Gastrocnemius medialis (tissue), 4 donors: ENCODE measurements around the gene KANSL1. TPM values are rescaled to one million over a fixed set of nuclear protein-coding genes. Genes with fewer than 3 reads are reported as not detected.

Experiments
- ATAC-seq, 2 donors: fragments of 150-250 bp; one replicate each; pipeline ENCODE4 v1.9.1; 2016
- DNase-seq, 2 donors: peaks; one replicate each; pipeline ENCODE4 v3.0.0-alpha.2; 2019
- H3K27ac ChIP-seq, 4 donors: fragments of 200-600 bp; sonication (generic); 1 replicate in 1 of 4; 2 replicates in 3 of 4; pipeline ENCODE4 v1.5.1; 2016 to 2018; ENCODE audit warnings: mild to moderate bottlenecking in 2 of 4, moderate library complexity in 1 of 4
- H3K27me3 ChIP-seq, 3 donors: fragments of 200-600 bp; sonication (generic) in 2 of 3; 1 replicate in 1 of 3; 2 replicates in 2 of 3; pipeline versions ENCODE4 v1.5.1 to v1.6.0; 2016 to 2019; ENCODE audit warnings: mild to moderate bottlenecking in 1 of 3, moderate library complexity in 1 of 3
- H3K36me3 ChIP-seq, 2 donors: fragments of 200-600 bp; sonication (generic) in 1 of 2; one replicate each; pipeline ENCODE4 v1.5.1; 2017 to 2018
- H3K4me1 ChIP-seq, 2 donors: fragments of 200-600 bp; sonication (generic) in 1 of 2; one replicate each; pipeline ENCODE4 v1.5.1; 2016 to 2017; ENCODE audit warnings: mild to moderate bottlenecking in 2 of 2
- H3K4me3 ChIP-seq, 4 donors: fragments of 200-600 bp; sonication (generic) in 3 of 4; 1 replicate in 1 of 4; 2 replicates in 3 of 4; pipeline ENCODE4 v1.5.1; 2016 to 2019; ENCODE audit warnings: mild to moderate bottlenecking in 2 of 4
- H3K9me3 ChIP-seq, 3 donors: fragments of 200-600 bp; sonication (generic) in 2 of 3; 1 replicate in 1 of 3; 2 replicates in 2 of 3; pipeline ENCODE4 v1.5.1; 2016 to 2019
- CTCF ChIP-seq, 5 experiments: fragments of 450-650 bp in 3 of 5; fragments of 200-600 bp in 2 of 5; sonication (generic) in 2 of 5; IDR thresholded peaks in 4 of 5; conservative IDR thresholded peaks in 1 of 5; 1 replicate in 4 of 5; 2 replicates in 1 of 5; pipeline ENCODE4 v1.5.1; 2016 to 2019; ENCODE audit warnings: antibody characterized with exemption in 5 of 5, mild to moderate bottlenecking in 3 of 5, moderate library complexity in 3 of 5
- POLR2A ChIP-seq, 2 donors: fragments of 450-650 bp; IDR thresholded peaks; one replicate each; pipeline ENCODE4 v1.6.1; 2017; ENCODE audit warnings: antibody characterized with exemption in 2 of 2, mild to moderate bottlenecking in 2 of 2, moderate library complexity in 2 of 2
- in situ Hi-C, 4 donors: fragments of 200-750 bp; cut with MboI; loops; one replicate each; pipeline versions ENCODE4 v1.15.0 to v1.8.0; 2017; ENCODE audit warnings: low sequenced_read_pairs in 4 of 4
- intact Hi-C: fragments of 100-400 bp; cut with DNase I; formaldehyde crosslinking; loops from one replicate; pipeline ENCODE4 v1.15.1; 2023; ENCODE audit warnings: low total_unique reads
- total RNA-seq, 4 donors: library from RNA; depleted of rRNA; stranded (reverse); fragments of >200 nt; gene quantifications; one replicate each; pipeline versions ENCODE4 v1.1.0 to v1.2.3, GENCODE V29; 2016

KANSL1 gene
- total RNA-seq, 4 donors from 2014 or later: 19.9 to 35.9 (median 31.2) TPM

GRCh38 chr17:45996282-45996937 is 196.8 kb downstream of the KANSL1 start:
- in situ Hi-C loops: no loop called here

GRCh38 chr17:45995627-45996270 is 197.5 kb downstream of the KANSL1 start:
- H3K27me3 ChIP-seq: no peaks in the 10 kb centered on the region
- no peaks in the 10 kb centered on the region for H3K4me1 ChIP-seq
- H3K9me3 ChIP-seq: no peaks in the 10 kb centered on the region
- no peak for TF ChIP-seq POLR2A (IDR thresholded peaks at IDR 0.05)
- no peak for TF ChIP-seq CTCF (IDR thresholded peaks at IDR 0.05 in 4 of 5, conservative IDR thresholded peaks at IDR 0.05 in 1 of 5)
- peaks cover 0 to 31% of the 10 kb centered on the region in 2 donors for H3K36me3 ChIP-seq
- in situ Hi-C loops: no loop called here
- H3K4me3 ChIP-seq: no peak overlapping the region
- peak overlapping the region in 1 of 4 donors; percentile 58 for H3K27ac ChIP-seq
- peak; percentile 66 to 68 for ATAC-seq
- DNase-seq: peak in 1 of 2 donors; percentile 50
- intact Hi-C loops: no loop called here

More at GRCh38 chr17:45996282-45996937, 196.8 kb downstream of the KANSL1 start:
- DNase-seq: no peak
- Histone ChIP-seq H3K4me3 (no peak overlapping the region), H3K36me3 (peaks cover 0 to 31% of the 10 kb centered on the region in 2 donors), H3K4me1 (no peaks in the 10 kb centered on the region), H3K27ac (peak overlapping the region in 1 of 4 donors; percentile 58), H3K27me3 (no peaks in the 10 kb centered on the region), H3K9me3 (no peaks in the 10 kb centered on the region)
- intact Hi-C loops: no loop called here
- ATAC-seq: no peak
- no peak for TF ChIP-seq CTCF (IDR thresholded peaks at IDR 0.05 in 4 of 5, conservative IDR thresholded peaks at IDR 0.05 in 1 of 5)
- no peak for TF ChIP-seq POLR2A (IDR thresholded peaks at IDR 0.05)

- peaks cover 0 to 31% of the 10 kb centered on the region in 2 donors for H3K36me3 ChIP-seq
- intact Hi-C loops: no loop called here
- no peak for DNase-seq
These were observed 198.2 kb downstream of the KANSL1 start for GRCh38 chr17:45994987-45995386.

GRCh38 chr17:45993962-45994627 is 199.1 kb downstream of the KANSL1 start:
- Histone ChIP-seq H3K36me3 (peaks cover 0 to 31% of the 10 kb centered on the region in 2 donors), H3K27ac (no peak overlapping the region), H3K9me3 (no peaks in the 10 kb centered on the region), H3K4me3 (no peak overlapping the region), H3K4me1 (no peaks in the 10 kb centered on the region), H3K27me3 (no peaks in the 10 kb centered on the region)
- TF ChIP-seq POLR2A (IDR thresholded peaks at IDR 0.05): no peak
- no peak for TF ChIP-seq CTCF (IDR thresholded peaks at IDR 0.05 in 4 of 5, conservative IDR thresholded peaks at IDR 0.05 in 1 of 5)
- intact Hi-C loops (no loop called here), in situ Hi-C loops (no loop called here)
- no peak for ATAC-seq
- DNase-seq: no peak

More at GRCh38 chr17:45994987-45995386, 198.2 kb downstream of the KANSL1 start:
- Histone ChIP-seq H3K9me3 (no peaks in the 10 kb centered on the region), H3K27ac (peak overlapping the region in 1 of 4 donors; percentile 58), H3K4me1 (no peaks in the 10 kb centered on the region), H3K27me3 (no peaks in the 10 kb centered on the region), H3K4me3 (no peak overlapping the region)
- TF ChIP-seq CTCF (IDR thresholded peaks at IDR 0.05 in 4 of 5, conservative IDR thresholded peaks at IDR 0.05 in 1 of 5) (no peak), POLR2A (IDR thresholded peaks at IDR 0.05) (no peak)
- no peak for ATAC-seq
- in situ Hi-C loops: no loop called here
